Adipocyte (in vitro differentiated cells): ENCODE measurements around the gene LNX2.
"Not testable (repeated sequence)": the region's sequence is repeated elsewhere in the genome, so short reads cannot be mapped to it uniquely, and the experiment has no call there.

Source experiments
- DNase-seq: peaks from one replicate; pipeline ENCODE4 v3.0.0-alpha.2; 2015; ENCODE audit warnings: low read depth
- H3K27me3 ChIP-seq: replicated peaks from 2 replicates; pipeline ENCODE4 v1.7.0; 2013; ENCODE audit warnings: mild to moderate bottlenecking, low read length, moderate library complexity; ENCODE audit not compliant: control insufficient read depth, insufficient read depth
- H3K36me3 ChIP-seq: 2 replicates; pipeline ENCODE4 v1.7.0; 2013; ENCODE audit warnings: low read length, mild to moderate bottlenecking, moderate library complexity; ENCODE audit not compliant: control insufficient read depth, insufficient read depth, severe bottlenecking
- H3K4me1 ChIP-seq: 2 replicates; pipeline ENCODE4 v1.7.0; 2013; ENCODE audit warnings: mild to moderate bottlenecking, low read length, moderate library complexity; ENCODE audit not compliant: control insufficient read depth, insufficient read depth
- H3K4me3 ChIP-seq: 2 replicates; pipeline ENCODE4 v1.7.0; 2013; ENCODE audit warnings: mild to moderate bottlenecking, low read length, moderate library complexity
- H3K9ac ChIP-seq: 2 replicates; pipeline ENCODE4 v1.7.0; 2013; ENCODE audit warnings: mild to moderate bottlenecking, low read length, moderate library complexity
- H3K9me3 ChIP-seq: 2 replicates; pipeline ENCODE4 v1.7.0; 2013; ENCODE audit warnings: mild to moderate bottlenecking, low read length, moderate library complexity; ENCODE audit not compliant: control insufficient read depth

LNX2 gene

GRCh38 chr13:27636589-27637288, 16.4 kb upstream of the LNX2 start:
- Histone ChIP-seq H3K4me3 (no peak overlapping the region), H3K9me3 (no peaks in the 10 kb centered on the region), H3K36me3 (peaks cover 17% of the 10 kb centered on the region), H3K27me3 (no peaks in the 10 kb centered on the region), H3K4me1 (peaks cover 19% of the 10 kb centered on the region), H3K9ac (no peak overlapping the region)
- DNase-seq: no peak

GRCh38 chr13:27635266-27635665, 14.9 kb upstream of the LNX2 start:
- Histone ChIP-seq H3K9ac (no peak overlapping the region), H3K36me3 (peaks cover 17% of the 10 kb centered on the region), H3K27me3 (no peaks in the 10 kb centered on the region), H3K4me1 (peaks cover 19% of the 10 kb centered on the region), H3K9me3 (no peaks in the 10 kb centered on the region), H3K4me3 (no peak overlapping the region)
- no peak for DNase-seq

- no peak for DNase-seq
- Histone ChIP-seq H3K36me3 (peaks cover 17% of the 10 kb centered on the region), H3K9ac (no peak overlapping the region), H3K9me3 (no peaks in the 10 kb centered on the region), H3K4me3 (no peak overlapping the region), H3K4me1 (peaks cover 19% of the 10 kb centered on the region), H3K27me3 (no peaks in the 10 kb centered on the region)
These were observed 14.5 kb upstream of the LNX2 start for GRCh38 chr13:27634791-27635190.

GRCh38 chr13:27634231-27634630, 13.9 kb upstream of the LNX2 start:
- Histone ChIP-seq H3K27me3 (no peaks in the 10 kb centered on the region), H3K9ac (no peak overlapping the region), H3K36me3 (peaks cover 17% of the 10 kb centered on the region), H3K9me3 (no peaks in the 10 kb centered on the region), H3K4me1 (peaks cover 14% of the 10 kb centered on the region), H3K4me3 (no peak overlapping the region)
- DNase-seq: no peak

GRCh38 chr13:27632648-27633047, 12.3 kb upstream of the LNX2 start:
- H3K4me3 ChIP-seq: no peak overlapping the region
- H3K9me3 ChIP-seq: no peaks in the 10 kb centered on the region
- H3K27me3 ChIP-seq: no peaks in the 10 kb centered on the region
- H3K9ac ChIP-seq: no peak overlapping the region
- no peak for DNase-seq
- peaks cover 17% of the 10 kb centered on the region for H3K36me3 ChIP-seq
- no peaks in the 10 kb centered on the region for H3K4me1 ChIP-seq

- Histone ChIP-seq H3K9ac (no peak overlapping the region), H3K4me3 (no peak overlapping the region), H3K36me3 (peaks cover 17% of the 10 kb centered on the region), H3K4me1 (no peaks in the 10 kb centered on the region), H3K9me3 (no peaks in the 10 kb centered on the region), H3K27me3 (no peaks in the 10 kb centered on the region)
- DNase-seq: no peak
These were observed 11.9 kb upstream of the LNX2 start for GRCh38 chr13:27632214-27632613.

- no peaks in the 10 kb centered on the region for H3K4me1 ChIP-seq
- no peaks in the 10 kb centered on the region for H3K9me3 ChIP-seq
- DNase-seq: no peak
- H3K36me3 ChIP-seq: peaks cover 17% of the 10 kb centered on the region
- no peaks in the 10 kb centered on the region for H3K27me3 ChIP-seq
- no peak overlapping the region for H3K4me3 ChIP-seq
- H3K9ac ChIP-seq: no peak overlapping the region
These were observed 11.3 kb upstream of the LNX2 start for GRCh38 chr13:27631665-27632064.

- no peaks in the 10 kb centered on the region for H3K9me3 ChIP-seq
- no peak overlapping the region for H3K4me3 ChIP-seq
- DNase-seq: no peak
- peaks cover 17% of the 10 kb centered on the region for H3K36me3 ChIP-seq
- no peaks in the 10 kb centered on the region for H3K4me1 ChIP-seq
- no peaks in the 10 kb centered on the region for H3K27me3 ChIP-seq
- no peak overlapping the region for H3K9ac ChIP-seq
These were observed 10.8 kb upstream of the LNX2 start for GRCh38 chr13:27631156-27631555.

- DNase-seq, H3K4me3 ChIP-seq, H3K27me3 ChIP-seq, H3K4me1 ChIP-seq, H3K9me3 ChIP-seq, H3K9ac ChIP-seq: not testable (repeated sequence)
- H3K36me3 ChIP-seq: peaks cover 15% of the 10 kb centered on the region
These were observed 8.4 kb upstream of the LNX2 start for GRCh38 chr13:27628766-27629165.

- no peaks in the 10 kb centered on the region for H3K9me3 ChIP-seq
- H3K4me1 ChIP-seq: peaks cover 8% of the 10 kb centered on the region
- no peak overlapping the region for H3K4me3 ChIP-seq
- peaks cover 9% of the 10 kb centered on the region for H3K36me3 ChIP-seq
- H3K9ac ChIP-seq: no peak overlapping the region
- DNase-seq: no peak
- no peaks in the 10 kb centered on the region for H3K27me3 ChIP-seq
These were observed 7.8 kb upstream of the LNX2 start for GRCh38 chr13:27628081-27628480.

- no peak overlapping the region for H3K4me3 ChIP-seq
- H3K27me3 ChIP-seq: no peaks in the 10 kb centered on the region
- peaks cover 15% of the 10 kb centered on the region for H3K4me1 ChIP-seq
- peaks cover 2% of the 10 kb centered on the region for H3K36me3 ChIP-seq
- no peaks in the 10 kb centered on the region for H3K9me3 ChIP-seq
- no peak overlapping the region for H3K9ac ChIP-seq
- DNase-seq: no peak
These were observed 7.1 kb upstream of the LNX2 start for GRCh38 chr13:27627380-27627779.

- no peak for DNase-seq
- no peak overlapping the region for H3K9ac ChIP-seq
- H3K9me3 ChIP-seq: no peaks in the 10 kb centered on the region
- no peaks in the 10 kb centered on the region for H3K36me3 ChIP-seq
- peaks cover 20% of the 10 kb centered on the region for H3K4me1 ChIP-seq
- no peaks in the 10 kb centered on the region for H3K27me3 ChIP-seq
- no peak overlapping the region for H3K4me3 ChIP-seq
These were observed 5.5 kb upstream of the LNX2 start for GRCh38 chr13:27625839-27626238.
